ENCODE measurements around the gene RGS12.

DNA sequence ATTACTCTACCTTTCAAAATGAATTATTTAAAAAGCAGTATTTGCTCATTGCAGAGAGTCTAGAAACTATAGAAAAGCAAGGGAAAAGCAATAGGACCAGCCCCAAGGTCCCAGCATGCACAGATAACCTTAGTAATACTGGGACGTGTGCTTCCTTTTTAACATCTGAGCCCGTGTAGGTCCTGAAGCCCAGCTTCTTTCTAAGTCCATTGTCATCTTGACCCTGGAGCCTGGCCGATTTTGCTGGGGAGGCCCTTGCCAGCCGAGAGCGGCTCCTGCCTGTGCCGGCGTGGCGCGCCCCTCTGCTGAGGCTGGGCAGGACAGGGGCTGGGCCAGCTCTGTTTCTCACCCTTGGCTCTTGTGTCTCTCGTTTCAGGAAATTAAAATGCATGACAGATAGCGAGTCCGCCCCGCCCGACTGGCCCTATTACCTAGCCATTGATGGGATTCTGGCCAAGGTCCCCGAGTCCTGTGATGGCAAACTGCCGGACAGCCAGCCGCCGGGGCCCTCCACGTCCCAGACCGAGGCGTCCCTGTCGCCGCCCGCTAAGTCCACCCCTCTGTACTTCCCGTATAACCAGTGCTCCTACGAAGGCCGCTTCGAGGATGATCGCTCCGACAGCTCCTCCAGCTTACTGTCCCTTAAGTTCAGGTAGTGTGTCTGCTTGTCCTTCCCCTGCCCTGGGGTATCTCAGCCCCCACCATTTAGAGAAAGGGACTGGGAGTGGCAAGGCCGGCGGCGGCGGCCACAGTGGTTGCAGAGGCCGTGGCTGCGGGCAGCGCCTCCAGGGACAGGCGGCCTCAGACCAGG, 39.8 kb upstream of the RGS12 start:
- no peak for TF ChIP-seq GABPA (IDR thresholded peaks at IDR 0.05; ENCODE audit: borderline replicate concordance, insufficient read depth, low read length)
- no peak for TF ChIP-seq EP300 (IDR thresholded peaks at IDR 0.05; ENCODE audit: borderline replicate concordance in 1 of 2, low read depth in 2 of 2, low read length in 2 of 2)
- no peak for TF ChIP-seq CHD2 (IDR thresholded peaks at IDR 0.05; ENCODE audit: low read length)
- TF ChIP-seq BACH1 (IDR thresholded peaks at IDR 0.05; ENCODE audit: low read length), result no peak
- no peak for TF ChIP-seq POLR2AphosphoS5 (IDR thresholded peaks at IDR 0.05; ENCODE audit: low read depth, low read length)
- TF ChIP-seq RAD21 (IDR thresholded peaks at IDR 0.05 in 1 of 2, conservative IDR thresholded peaks at IDR 0.05 in 1 of 2; ENCODE audit: low read depth in 2 of 2, low read length in 2 of 2), result no peak
- TF ChIP-seq, protein P1, sequence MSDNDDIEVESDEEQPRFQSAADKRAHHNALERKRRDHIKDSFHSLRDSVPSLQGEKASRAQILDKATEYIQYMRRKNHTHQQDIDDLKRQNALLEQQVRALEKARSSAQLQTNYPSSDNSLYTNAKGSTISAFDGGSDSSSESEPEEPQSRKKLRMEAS (IDR thresholded peaks at IDR 0.05), result no peak
- TF ChIP-seq, protein P2, sequence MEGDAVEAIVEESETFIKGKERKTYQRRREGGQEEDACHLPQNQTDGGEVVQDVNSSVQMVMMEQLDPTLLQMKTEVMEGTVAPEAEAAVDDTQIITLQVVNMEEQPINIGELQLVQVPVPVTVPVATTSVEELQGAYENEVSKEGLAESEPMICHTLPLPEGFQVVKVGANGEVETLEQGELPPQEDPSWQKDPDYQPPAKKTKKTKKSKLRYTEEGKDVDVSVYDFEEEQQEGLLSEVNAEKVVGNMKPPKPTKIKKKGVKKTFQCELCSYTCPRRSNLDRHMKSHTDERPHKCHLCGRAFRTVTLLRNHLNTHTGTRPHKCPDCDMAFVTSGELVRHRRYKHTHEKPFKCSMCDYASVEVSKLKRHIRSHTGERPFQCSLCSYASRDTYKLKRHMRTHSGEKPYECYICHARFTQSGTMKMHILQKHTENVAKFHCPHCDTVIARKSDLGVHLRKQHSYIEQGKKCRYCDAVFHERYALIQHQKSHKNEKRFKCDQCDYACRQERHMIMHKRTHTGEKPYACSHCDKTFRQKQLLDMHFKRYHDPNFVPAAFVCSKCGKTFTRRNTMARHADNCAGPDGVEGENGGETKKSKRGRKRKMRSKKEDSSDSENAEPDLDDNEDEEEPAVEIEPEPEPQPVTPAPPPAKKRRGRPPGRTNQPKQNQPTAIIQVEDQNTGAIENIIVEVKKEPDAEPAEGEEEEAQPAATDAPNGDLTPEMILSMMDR (IDR thresholded peaks at IDR 0.05; ENCODE audit: control extremely low read depth in 1 of 3, insufficient read depth in 1 of 3, low read depth in 1 of 3, low read length in 3 of 3), result no peak
- TF ChIP-seq YY1 (IDR thresholded peaks at IDR 0.05; ENCODE audit: low read depth, low read length), result no peak
- TF ChIP-seq HDAC2 (IDR thresholded peaks at IDR 0.05; ENCODE audit: borderline replicate concordance in 1 of 2, low read depth in 2 of 2, low read length in 2 of 2), result no peak
- TF ChIP-seq CHD1 (IDR thresholded peaks at IDR 0.05; ENCODE audit: low read depth, low read length), result no peak
- no peak for TF ChIP-seq ZNF274 (IDR thresholded peaks at IDR 0.05; ENCODE audit: borderline replicate concordance, extremely low read depth, low read length)
- TF ChIP-seq POLR2A (IDR thresholded peaks at IDR 0.05; ENCODE audit: control extremely low read depth in 1 of 2, low read depth in 2 of 2, low read length in 2 of 2), result no peak
- TF ChIP-seq EZH2 (IDR thresholded peaks at IDR 0.05; ENCODE audit: low read depth, low read length, severe bottlenecking), result no peak

Data from H1 (cell line).